GM23338 (cell line): Measurements from ENCODE around the gene KAT8. TPM values are rescaled to one million over a fixed set of nuclear protein-coding genes. Genes with fewer than 3 reads are reported as not detected.

ENCODE experiments used
- ATAC-seq: fragments of 200-7000 bp; cut with Tn5 transposase; 3 replicates; pipeline ENCODE4 v1.9.1; 2020
- DNase-seq: peaks from one replicate; pipeline ENCODE4 v3.0.0-alpha.2; 2015; ENCODE audit warnings: low spot score
- H2AFZ ChIP-seq: fragments of 200-600 bp; sonication (generic); 2 replicates; pipeline ENCODE4 v1.8.0; 2016; ENCODE audit warnings: antibody characterized with exemption, mild to moderate bottlenecking, moderate library complexity
- H3F3A ChIP-seq: fragments of 200-600 bp; sonication (generic); replicated peaks from 2 replicates; pipeline ENCODE4 v1.8.0; 2017; ENCODE audit warnings: antibody characterized with exemption, mixed run types, low read depth
- H3K27ac ChIP-seq: fragments of 200-600 bp; sonication (generic); 2 replicates; pipeline ENCODE4 v1.6.1; 2016; ENCODE audit warnings: low read depth
- H3K27me3 ChIP-seq: fragments of 200-600 bp; sonication (generic); 2 replicates; pipeline ENCODE4 v1.8.0; 2016; ENCODE audit warnings: mild to moderate bottlenecking, mixed run types, moderate library complexity; ENCODE audit not compliant: insufficient read depth
- H3K36me3 ChIP-seq: fragments of 200-600 bp; sonication (generic); 2 replicates; pipeline ENCODE4 v1.8.0; 2016; ENCODE audit warnings: mild to moderate bottlenecking; ENCODE audit not compliant: insufficient read depth
- H3K4me1 ChIP-seq: fragments of 200-600 bp; sonication (generic); 2 replicates; pipeline ENCODE4 v1.8.0; 2016; ENCODE audit warnings: mild to moderate bottlenecking, moderate library complexity; ENCODE audit not compliant: insufficient read depth
- H3K4me2 ChIP-seq: fragments of 200-600 bp; sonication (generic); 2 replicates; pipeline ENCODE4 v1.7.1; 2017; ENCODE audit warnings: mixed run types
- H3K4me3 ChIP-seq: fragments of 200-600 bp; sonication (generic); 2 replicates; pipeline ENCODE4 v1.6.1; 2016; ENCODE audit warnings: mixed run types
- H3K79me2 ChIP-seq: fragments of 200-600 bp; sonication (generic); replicated peaks from 2 replicates; pipeline ENCODE4 v1.8.0; 2017; ENCODE audit warnings: mild to moderate bottlenecking; ENCODE audit not compliant: insufficient read depth
- H3K9me2 ChIP-seq: fragments of 200-600 bp; sonication (generic); 2 replicates; pipeline ENCODE4 v1.8.0; 2017; ENCODE audit not compliant: insufficient read depth
- H4K20me1 ChIP-seq: fragments of 200-600 bp; sonication (generic); replicated peaks from 2 replicates; pipeline ENCODE4 v1.8.0; 2017; ENCODE audit warnings: mild to moderate bottlenecking; ENCODE audit not compliant: insufficient read depth
- H3K27ac Mint-ChIP-seq: 2 replicates; pipeline ENCODE4 v1.8.0; 2020; ENCODE audit warnings: inconsistent platforms, mild to moderate bottlenecking, moderate library complexity, mixed read lengths
- H3K27me3 Mint-ChIP-seq: 3 replicates; pipeline ENCODE4 v1.8.0; 2022; ENCODE audit warnings: low read depth, mild to moderate bottlenecking, moderate library complexity, mixed read lengths, inconsistent platforms; ENCODE audit not compliant: insufficient read depth, poor library complexity
- H3K36me3 Mint-ChIP-seq: 3 replicates; pipeline ENCODE4 v1.8.0; 2021; ENCODE audit warnings: low read depth, mild to moderate bottlenecking, inconsistent platforms, moderate library complexity, mixed read lengths
- H3K4me1 Mint-ChIP-seq: 3 replicates; pipeline ENCODE4 v1.8.0; 2020; ENCODE audit warnings: mild to moderate bottlenecking, inconsistent platforms, mixed read lengths
- H3K4me3 Mint-ChIP-seq: 3 replicates; pipeline ENCODE4 v1.8.0; 2021; ENCODE audit warnings: moderate library complexity, mild to moderate bottlenecking, inconsistent platforms, mixed read lengths
- H3K9me3 Mint-ChIP-seq: 3 replicates; pipeline ENCODE4 v1.8.0; 2020; ENCODE audit warnings: moderate library complexity, mild to moderate bottlenecking, inconsistent platforms, mixed read lengths
- CREB1 ChIP-seq: fragments of 250-450 bp; sonication (Bioruptor Pico); IDR thresholded peaks from 2 replicates; pipeline ENCODE4 v1.5.0; 2020; ENCODE audit warnings: low read depth, mild to moderate bottlenecking, moderate library complexity
- EZH2 ChIP-seq: fragments of 200-600 bp; sonication (generic); IDR thresholded peaks from one replicate; pipeline ENCODE4 v1.8.0; 2017; ENCODE audit warnings: antibody characterized with exemption, mild to moderate bottlenecking, low read depth; ENCODE audit not compliant: unreplicated experiment
- EZH2phosphoT487 ChIP-seq: fragments of 200-600 bp; sonication (generic); IDR thresholded peaks from one replicate; pipeline ENCODE4 v1.8.1; 2018; ENCODE audit warnings: antibody characterized with exemption; ENCODE audit not compliant: unreplicated experiment
- JUNB ChIP-seq: IDR thresholded peaks from one replicate; pipeline ENCODE4 v1.6.1; 2016; ENCODE audit warnings: antibody characterized with exemption; ENCODE audit not compliant: unreplicated experiment
- NANOG ChIP-seq: IDR thresholded peaks from 2 replicates; pipeline ENCODE4 v1.6.1; 2016; ENCODE audit warnings: antibody characterized with exemption, borderline replicate concordance
- POLR2AphosphoS5 ChIP-seq: IDR thresholded peaks from 2 replicates; pipeline ENCODE4 v1.6.1; 2016; ENCODE audit warnings: antibody characterized with exemption, low read depth
- REST ChIP-seq: IDR thresholded peaks from one replicate; pipeline ENCODE4 v1.6.1; 2018; ENCODE audit warnings: antibody characterized with exemption; ENCODE audit not compliant: unreplicated experiment
- STAT1 ChIP-seq: IDR thresholded peaks from one replicate; pipeline ENCODE4 v1.6.1; 2016; ENCODE audit warnings: antibody characterized with exemption; ENCODE audit not compliant: unreplicated experiment
- ZNF114 ChIP-seq: fragments of 250-450 bp; sonication (Bioruptor Pico); IDR thresholded peaks from 2 replicates; pipeline ENCODE4 v1.5.0; 2020; ENCODE audit warnings: mild to moderate bottlenecking, moderate library complexity
- ZNF331 ChIP-seq: fragments of 250-450 bp; sonication (Bioruptor Pico); IDR thresholded peaks from 2 replicates; pipeline ENCODE4 v1.5.0; 2020; ENCODE audit warnings: low read depth, mild to moderate bottlenecking, moderate library complexity
- ZNF462 ChIP-seq: fragments of 250-450 bp; sonication (Bioruptor Pico); IDR thresholded peaks from 2 replicates; pipeline ENCODE4 v1.5.0; 2020; ENCODE audit warnings: mild to moderate bottlenecking, moderate library complexity
- polyA plus RNA-seq: library from polyadenylated mRNA; unstranded; fragments of >200 nt; fragmentation: Nextera tagmentation; extraction: Ambion mirVana; gene quantifications from 2 replicates; pipeline ENCODE4 v1.2.1, GENCODE V29; 2016
- total RNA-seq: library from RNA; depleted of rRNA; stranded (reverse); fragments of >200 nt; shearing (Covaris generic); gene quantifications from 2 replicates; pipeline ENCODE4 v1.2.3, GENCODE V29; 2014

KAT8 gene
- total and polyA plus RNA-seq, 2 experiments from 2014 or later, result 47.6 to 85.4 TPM

- Histone ChIP-seq H3K4me1 (no peaks in the 10 kb centered on the region), H3K4me3 (no peak overlapping the region), H3K27me3 (no peaks in the 10 kb centered on the region), H2AFZ (no peak overlapping the region), H4K20me1 (no peaks in the 10 kb centered on the region; the same call in 1 of the 2 replicates), H3K9me2 (no peaks in the 10 kb centered on the region), H3K27ac (no peak overlapping the region), H3K79me2 (no peaks in the 10 kb centered on the region), H3K36me3 (peaks cover 4% of the 10 kb centered on the region; the same call in 1 of the 2 replicates), H3K4me2 (no peak overlapping the region), H3F3A (no peaks in the 10 kb centered on the region)
- Mint-ChIP-seq H3K27ac (no peak overlapping the region), H3K27me3 (peaks cover 9% of the 10 kb centered on the region), H3K9me3 (no peaks in the 10 kb centered on the region), H3K4me3 (no peak overlapping the region), H3K4me1 (peaks cover 5% of the 10 kb centered on the region; the same call in 1 of the 3 replicates), H3K36me3 (peaks cover 42% of the 10 kb centered on the region)
- DNase-seq (no peak), ATAC-seq (no peak)
- TF ChIP-seq NANOG (no peak), ZNF462 (CRISPR knock-in tag) (no peak)
Measured at GRCh38 chr16:31082368-31083045, 35.0 kb upstream of the KAT8 start.

GRCh38 chr16:31083081-31083480 is 34.4 kb upstream of the KAT8 start:
- H2AFZ ChIP-seq, result no peak overlapping the region
- H3K27me3 Mint-ChIP-seq, result peaks cover 9% of the 10 kb centered on the region
- H3K27me3 ChIP-seq, result no peaks in the 10 kb centered on the region
- H3K4me3 ChIP-seq, result no peak overlapping the region
- no peaks in the 10 kb centered on the region; the same call in 1 of the 2 replicates for H4K20me1 ChIP-seq
- no peak overlapping the region for H3K4me2 ChIP-seq
- H3K9me2 ChIP-seq, result no peaks in the 10 kb centered on the region
- no peaks in the 10 kb centered on the region for H3K4me1 ChIP-seq
- H3K36me3 Mint-ChIP-seq, result peaks cover 37% of the 10 kb centered on the region
- no peaks in the 10 kb centered on the region for H3K9me3 Mint-ChIP-seq
- H3F3A ChIP-seq, result no peaks in the 10 kb centered on the region
- H3K36me3 ChIP-seq, result no peaks in the 10 kb centered on the region
- no peak for ATAC-seq
- H3K27ac Mint-ChIP-seq, result no peak overlapping the region
- H3K79me2 ChIP-seq, result no peaks in the 10 kb centered on the region
- peaks cover 5% of the 10 kb centered on the region; the same call in 1 of the 3 replicates for H3K4me1 Mint-ChIP-seq
- DNase-seq, result no peak
- no peak overlapping the region for H3K27ac ChIP-seq
- no peak overlapping the region; the same call in 2 of the 3 replicates for H3K4me3 Mint-ChIP-seq
- TF ChIP-seq EZH2phosphoT487, result no peak
- no peak for TF ChIP-seq EZH2
- no peak for TF ChIP-seq POLR2AphosphoS5
- TF ChIP-seq ZNF114, result no peak
- no peak for TF ChIP-seq REST
- TF ChIP-seq CREB1, result no peak
- no peak for TF ChIP-seq STAT1
- TF ChIP-seq ZNF331 (CRISPR knock-in tag), result no peak
- no peak for TF ChIP-seq JUNB
